Adrenal gland (tissue), 12 donors: ENCODE measurements around the gene C7orf57. TPM values are rescaled to one million over a fixed set of nuclear protein-coding genes. Genes with fewer than 3 reads are reported as not detected.

Experiments
- DNase-seq, 7 donors: peaks; one replicate each; pipeline ENCODE4 v3.0.0-alpha.2; 2019 to 2020
- H3K27ac ChIP-seq, 5 donors: fragments of 200-600 bp; sonication (generic) in 4 of 5; 1 replicate in 3 of 5; 2 replicates in 2 of 5; pipeline versions ENCODE4 v1.5.1 to v1.8.0; 2016 to 2020; ENCODE audit warnings: mild to moderate bottlenecking in 1 of 5
- H3K27me3 ChIP-seq: fragments of 200-600 bp; 2 replicates; pipeline ENCODE4 v1.8.0; 2021
- H3K36me3 ChIP-seq, 2 donors: fragments of 200-600 bp; replicated peaks in 1 of 2; 1 replicate in 1 of 2; 2 replicates in 1 of 2; pipeline versions ENCODE4 v1.5.1 to v1.8.0; 2018 to 2022
- H3K4me1 ChIP-seq, 2 donors: fragments of 200-600 bp; replicated peaks in 1 of 2; 1 replicate in 1 of 2; 2 replicates in 1 of 2; pipeline versions ENCODE4 v1.5.1 to v1.8.0; 2018 to 2021
- H3K4me3 ChIP-seq, 4 donors: fragments of 200-600 bp; sonication (generic) in 3 of 4; one replicate each; pipeline ENCODE4 v1.5.1; 2016 to 2018
- H3K9me3 ChIP-seq, 3 donors: fragments of 200-600 bp; sonication (generic) in 1 of 3; replicated peaks in 1 of 3; 1 replicate in 2 of 3; 2 replicates in 1 of 3; pipeline versions ENCODE4 v1.5.1 to v1.8.0; 2016 to 2021
- POLR2A ChIP-seq, 2 donors: fragments of 450-650 bp; IDR thresholded peaks; one replicate each; pipeline ENCODE4 v1.6.1; 2017; ENCODE audit warnings: antibody characterized with exemption in 2 of 2, mild to moderate bottlenecking in 2 of 2, moderate library complexity in 1 of 2
- WGBS, 4 donors: extraction: QIAGEN DNeasy Blood & Tissue Kit in 2 of 4; methylation state at CpG; one replicate each; pipeline versions ENCODE4 v1.1.5 to v1.1.7; 2013 to 2017; 5-methylcytosine and 5-hydroxymethylcytosine counted together
- intact Hi-C, 2 donors: fragments of 100-400 bp; cut with DNase I; formaldehyde crosslinking; loops; one replicate each; pipeline versions ENCODE4 v1.14.1 to v1.15.0; 2022 to 2023
- polyA plus RNA-seq, 3 donors: library from polyadenylated mRNA; stranded (reverse); fragments of 200-250 nt in 2 of 3; fragments of 350-450 nt in 1 of 3; fragmentation: Illumina TruSeq in 1 of 3; extraction: RNeasy Lipid Tissue Mini Kit (QIAGEN cat#74804) in 1 of 3; gene quantifications; one replicate each; pipeline ENCODE4 v1.2.3, GENCODE V29; 2013 to 2014
- total RNA-seq, 9 donors: library from RNA; depleted of rRNA in 4 of 9; stranded (reverse); fragments of >200 nt in 4 of 9; fragments of 120-200 nt in 1 of 9; fragmentation: NEBNext Ultra II Directional in 1 of 9; extraction: Animal tissue kit (Norgen Biotek cat#: 25700) in 1 of 9; gene quantifications; one replicate each; pipeline versions ENCODE4 v1.1.0 to v1.2.4, GENCODE V29; 2013 to 2023
- TF ChIP-seq, protein P1 (sequence below), 6 experiments: fragments of 450-650 bp in 4 of 6; fragments of 200-600 bp in 2 of 6; sonication (generic) in 1 of 6; IDR thresholded peaks; 1 replicate in 5 of 6; 2 replicates in 1 of 6; pipeline versions ENCODE4 v1.5.1 to v1.8.0; 2016 to 2021; ENCODE audit warnings: antibody characterized with exemption in 6 of 6, mild to moderate bottlenecking in 2 of 6, moderate library complexity in 1 of 6
- donor health status: healthy with polysubstance abuse.
- donor health status: Bipolar disorder and iron deficiency.
- donor health status: DM: yes; HTN: yes; CAD: no.
- donor health status: DM: no; HTN: no; CAD: no.
- donor health status: DM: no; HTN: no; CAD: no.
- donor health status: DM: yes; HTN: yes; CAD: no.

The C7orf57 gene
- total and polyA plus RNA-seq, 12 donors, result 1.7 TPM; not detected in 11

DNA sequence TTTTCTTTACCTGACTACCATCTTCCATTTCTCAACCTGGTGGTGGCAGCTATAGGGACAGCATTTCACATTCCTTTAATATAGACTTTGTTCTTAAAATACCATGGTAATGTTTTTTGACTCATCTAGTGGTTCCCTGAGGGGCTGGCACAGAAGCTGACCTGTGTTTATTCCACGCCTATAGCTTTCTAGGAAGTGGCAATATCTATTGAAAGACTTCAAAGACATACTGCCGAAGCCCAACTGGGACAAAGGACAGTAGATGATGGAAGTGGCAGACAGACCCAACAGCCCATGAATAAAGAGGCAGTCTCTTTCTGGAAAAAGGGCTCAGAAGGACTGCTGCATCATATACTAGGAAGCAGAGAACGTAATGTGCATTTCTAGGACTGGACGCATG, 17.7 kb upstream of the C7orf57 start:
- Histone ChIP-seq H3K36me3 (no peaks in the 10 kb centered on the region), H3K9me3 (no peaks in the 10 kb centered on the region), H3K27me3 (no peaks in the 10 kb centered on the region), H3K4me1 (no peaks in the 10 kb centered on the region), H3K27ac (no peak overlapping the region), H3K4me3 (no peak overlapping the region)
- 88 to 94% (median 91%) methylated on average over 4 of the region's 4 CpGs for WGBS, 4 donors
- DNase-seq, result no peak
- no peak for TF ChIP-seq POLR2A (IDR thresholded peaks at IDR 0.05)
- intact Hi-C loops, result no loop called here

DNA sequence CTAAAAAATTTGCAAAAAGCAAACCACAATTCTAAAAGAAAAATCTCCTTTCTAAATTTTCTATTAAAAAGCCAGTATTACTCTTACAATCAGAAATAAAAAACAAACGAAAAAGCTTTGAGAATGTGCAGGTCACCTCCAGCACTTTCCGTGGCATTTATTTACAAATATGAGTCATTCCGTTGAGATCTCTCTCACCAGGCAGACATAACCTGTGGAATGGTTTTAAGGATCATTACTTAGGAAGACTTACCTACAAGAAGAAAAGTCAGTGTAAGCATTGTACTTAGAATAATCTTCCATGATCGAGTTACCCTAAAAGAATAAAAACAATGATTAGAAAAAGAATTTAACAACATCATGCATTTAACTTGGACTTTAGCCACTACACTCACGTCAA, 9.7 kb upstream of the C7orf57 start:
- DNase-seq, result no peak
- no peak overlapping the region for H3K4me3 ChIP-seq
- H3K4me1 ChIP-seq, result no peaks in the 10 kb centered on the region
- no peaks in the 10 kb centered on the region for H3K9me3 ChIP-seq
- H3K27ac ChIP-seq, result no peak overlapping the region
- intact Hi-C loops, result no loop called here
- peaks cover 8% of the 10 kb centered on the region for H3K27me3 ChIP-seq
- TF ChIP-seq, protein P1, sequence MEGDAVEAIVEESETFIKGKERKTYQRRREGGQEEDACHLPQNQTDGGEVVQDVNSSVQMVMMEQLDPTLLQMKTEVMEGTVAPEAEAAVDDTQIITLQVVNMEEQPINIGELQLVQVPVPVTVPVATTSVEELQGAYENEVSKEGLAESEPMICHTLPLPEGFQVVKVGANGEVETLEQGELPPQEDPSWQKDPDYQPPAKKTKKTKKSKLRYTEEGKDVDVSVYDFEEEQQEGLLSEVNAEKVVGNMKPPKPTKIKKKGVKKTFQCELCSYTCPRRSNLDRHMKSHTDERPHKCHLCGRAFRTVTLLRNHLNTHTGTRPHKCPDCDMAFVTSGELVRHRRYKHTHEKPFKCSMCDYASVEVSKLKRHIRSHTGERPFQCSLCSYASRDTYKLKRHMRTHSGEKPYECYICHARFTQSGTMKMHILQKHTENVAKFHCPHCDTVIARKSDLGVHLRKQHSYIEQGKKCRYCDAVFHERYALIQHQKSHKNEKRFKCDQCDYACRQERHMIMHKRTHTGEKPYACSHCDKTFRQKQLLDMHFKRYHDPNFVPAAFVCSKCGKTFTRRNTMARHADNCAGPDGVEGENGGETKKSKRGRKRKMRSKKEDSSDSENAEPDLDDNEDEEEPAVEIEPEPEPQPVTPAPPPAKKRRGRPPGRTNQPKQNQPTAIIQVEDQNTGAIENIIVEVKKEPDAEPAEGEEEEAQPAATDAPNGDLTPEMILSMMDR (IDR thresholded peaks at IDR 0.05), result no peak
- TF ChIP-seq POLR2A (IDR thresholded peaks at IDR 0.05), result no peak
- H3K36me3 ChIP-seq, result no peaks in the 10 kb centered on the region
- 50 to 72% (median 65%) methylated on average over 5 of the region's 5 CpGs for WGBS, 4 donors

DNA sequence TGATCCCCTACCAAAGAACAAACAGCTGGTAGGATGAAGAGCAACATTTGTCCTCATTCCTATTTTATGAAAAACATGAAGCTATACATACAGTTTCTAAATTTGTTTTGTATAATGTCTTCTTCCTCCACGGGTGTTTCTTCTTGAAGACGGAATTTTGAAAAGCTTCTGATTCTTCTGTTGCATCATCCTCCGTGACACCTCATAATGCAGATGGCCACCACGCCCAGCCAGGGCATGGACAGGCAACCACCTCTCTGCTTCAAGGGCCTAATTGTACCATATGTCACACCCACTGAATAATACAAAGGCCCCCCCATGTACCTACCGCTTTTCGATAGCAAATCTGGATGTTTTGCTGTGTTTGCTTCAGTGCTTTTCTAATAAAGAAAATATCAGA, 6.4 kb upstream of the C7orf57 start, which contains the start of gene SUN3:
SUN3 (minus strand) TSS at position 170 of the 400 bp plus-strand sequence; CDS start at position 1, 169 bp downstream.
- intact Hi-C loops, result no loop called here
- WGBS, 4 donors, result 65 to 85% (median 78%) methylated on average over 6 of the region's 6 CpGs

DNA sequence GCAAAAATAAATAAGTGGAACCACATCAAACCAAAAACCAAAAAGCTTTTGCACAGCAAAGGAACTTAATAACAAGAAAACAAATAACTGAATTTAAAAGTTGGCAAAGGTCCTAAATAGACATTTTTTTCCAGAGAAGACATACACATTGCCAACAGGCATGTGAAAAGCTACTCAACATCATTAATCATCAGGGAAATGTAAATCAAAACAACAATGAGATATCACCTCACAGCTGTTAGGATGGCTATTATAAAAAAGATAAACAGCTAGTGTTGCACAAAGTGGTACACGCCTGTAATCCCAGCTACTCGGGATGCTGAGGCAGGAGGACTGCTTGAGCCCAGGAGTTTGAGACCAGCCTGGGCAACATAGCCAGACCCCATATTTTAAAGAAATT, 4.2 kb upstream of the C7orf57 start:
- Histone ChIP-seq H3K9me3 (no peaks in the 10 kb centered on the region), H3K4me3 (no peak overlapping the region), H3K27me3 (peaks cover 8% of the 10 kb centered on the region), H3K4me1 (peaks cover 7 to 8% of the 10 kb centered on the region in 2 donors), H3K36me3 (no peaks in the 10 kb centered on the region), H3K27ac (no peak overlapping the region)
- no peak for DNase-seq
- TF ChIP-seq POLR2A (IDR thresholded peaks at IDR 0.05), result no peak
- TF ChIP-seq, protein P1 (IDR thresholded peaks at IDR 0.05), result no peak
- intact Hi-C loops, result loop anchor here in 1 of 2 donors (10.0 kb wide), 1 partner anchor 64 kb away; no protein-coding TSS in a partner anchor
- 62 to 75% (median 71%) methylated on average over 2 of the region's 2 CpGs for WGBS, 4 donors

More for the DNA sequence above, 6.4 kb upstream of the C7orf57 start, which contains the start of gene SUN3:
- no peak within 1 kb of the TSS for H3K4me3 ChIP-seq
- peaks cover 8% of the 10 kb centered on the region for H3K27me3 ChIP-seq
- no peaks in the 10 kb centered on the region for H3K36me3 ChIP-seq
- no peak within 1 kb of the TSS for H3K27ac ChIP-seq
- DNase-seq, result no peak
- no peaks in the 10 kb centered on the region for H3K9me3 ChIP-seq
- TF ChIP-seq POLR2A (IDR thresholded peaks at IDR 0.05), result no peak
- TF ChIP-seq, protein P1 (IDR thresholded peaks at IDR 0.05), result no peak
- no peaks in the 10 kb centered on the region for H3K4me1 ChIP-seq

DNA sequence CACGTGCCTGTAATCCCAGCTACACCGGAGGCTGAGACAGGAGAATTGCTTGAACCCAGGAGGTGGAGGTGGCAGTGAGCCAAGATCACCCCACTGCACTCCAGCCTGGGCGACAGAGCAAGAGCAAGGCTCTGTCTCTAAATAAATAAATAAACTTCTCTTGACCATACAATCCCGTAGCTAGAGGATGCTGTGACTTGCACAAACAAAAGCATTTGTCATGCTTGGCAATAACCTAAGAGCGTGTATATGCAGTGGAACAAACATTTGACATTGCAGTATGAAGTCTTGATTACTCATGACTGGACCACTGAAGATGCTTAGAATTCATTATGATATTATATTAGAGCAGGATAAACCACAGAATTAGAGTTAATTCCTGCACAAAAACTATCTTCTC, 1.4 kb upstream of the C7orf57 start:
- no peaks in the 10 kb centered on the region for H3K9me3 ChIP-seq
- no peak overlapping the region for H3K27ac ChIP-seq
- intact Hi-C loops, result loop anchor here in 1 of 2 donors (10.0 kb wide), 1 partner anchor 61 kb away; no protein-coding TSS in a partner anchor
- H3K27me3 ChIP-seq, result peaks cover 4% of the 10 kb centered on the region
- no peak overlapping the region for H3K4me3 ChIP-seq
- H3K4me1 ChIP-seq, result peaks cover 9 to 10% of the 10 kb centered on the region in 2 donors
- H3K36me3 ChIP-seq, result no peaks in the 10 kb centered on the region
- 57 to 66% (median 63%) methylated on average over 5 of the region's 5 CpGs for WGBS, 4 donors
- no peak for TF ChIP-seq POLR2A (IDR thresholded peaks at IDR 0.05)
- TF ChIP-seq, protein P1 (IDR thresholded peaks at IDR 0.05), result no peak
- no peak for DNase-seq
